Hematopoietic multipotent progenitor cell (in vitro differentiated cells): ENCODE data around the gene EEIG2. TPM values are rescaled to one million over a fixed set of nuclear protein-coding genes. Genes with fewer than 3 reads are reported as not detected.

Experiments used
- DNase-seq, 3 donors: peaks; one replicate each; pipeline ENCODE4 v3.0.0-alpha.2; 2011 to 2015; ENCODE audit warnings: low read depth in 2 of 3, low spot score in 2 of 3
- total RNA-seq: library from RNA; depleted of rRNA; stranded (reverse); fragments of >200 nt; gene quantifications from one replicate; pipeline ENCODE4 v1.2.3, GENCODE V29; 2012

EEIG2 gene
- total RNA-seq, 1 donor, result 15.3 TPM

- no peak for DNase-seq
These were observed 14.1 kb downstream of the EEIG2 start for GRCh38 chr1:108574008-108574407.

DNA sequence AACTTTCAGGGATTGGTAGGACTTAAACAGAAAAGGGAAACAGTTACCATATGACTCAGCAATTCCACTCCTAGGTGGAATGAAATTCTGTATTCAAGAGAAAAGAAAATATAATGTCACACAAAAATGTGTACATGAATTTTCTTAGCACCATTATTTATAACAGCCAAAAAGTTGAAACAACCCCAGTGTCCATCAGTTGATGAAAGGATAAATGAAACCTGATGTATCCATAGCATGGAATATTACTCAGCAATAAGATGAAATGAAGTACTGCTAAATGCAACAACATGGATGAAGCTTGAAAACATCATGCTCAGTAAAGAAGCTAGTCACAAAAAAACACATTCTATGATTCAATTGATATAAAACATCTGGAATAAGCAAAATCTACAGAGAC lies 15.5 kb downstream of the EEIG2 start:
- no peak for DNase-seq

DNA sequence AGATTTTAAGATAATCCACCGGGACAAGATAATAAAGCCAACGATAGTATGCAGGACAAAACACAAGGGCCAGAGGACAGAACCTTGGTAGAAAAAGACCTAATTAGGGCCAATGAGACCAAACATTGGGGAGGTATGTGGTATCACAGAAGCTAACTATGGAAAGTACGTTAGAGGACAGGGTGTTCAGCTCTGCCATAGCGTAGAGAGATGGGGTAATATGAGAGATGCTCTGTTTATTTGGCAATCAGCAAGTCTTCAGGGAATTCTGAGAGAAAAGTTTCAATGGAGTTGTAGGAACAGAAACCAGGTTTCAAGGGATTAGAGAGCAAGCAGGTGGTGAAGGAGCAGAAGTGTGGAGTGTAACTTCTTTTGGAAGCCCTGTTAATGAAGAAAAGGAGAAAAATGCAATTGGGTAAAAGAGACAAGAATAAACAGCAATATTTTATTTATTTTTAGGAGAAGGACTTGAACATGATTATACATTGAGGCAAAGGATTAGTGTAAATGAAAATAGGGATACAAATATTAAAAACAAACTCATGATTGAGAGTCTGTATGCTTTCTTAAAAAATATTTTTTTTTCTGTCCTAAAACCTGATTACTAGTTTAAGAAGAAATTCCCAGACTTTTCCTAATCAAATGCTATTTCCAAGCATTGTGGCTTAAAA lies 24.0 kb downstream of the EEIG2 start:
- no peak for DNase-seq

- no peak for DNase-seq
These were observed 24.5 kb downstream of the EEIG2 start for GRCh38 chr1:108584428-108584856.

DNA sequence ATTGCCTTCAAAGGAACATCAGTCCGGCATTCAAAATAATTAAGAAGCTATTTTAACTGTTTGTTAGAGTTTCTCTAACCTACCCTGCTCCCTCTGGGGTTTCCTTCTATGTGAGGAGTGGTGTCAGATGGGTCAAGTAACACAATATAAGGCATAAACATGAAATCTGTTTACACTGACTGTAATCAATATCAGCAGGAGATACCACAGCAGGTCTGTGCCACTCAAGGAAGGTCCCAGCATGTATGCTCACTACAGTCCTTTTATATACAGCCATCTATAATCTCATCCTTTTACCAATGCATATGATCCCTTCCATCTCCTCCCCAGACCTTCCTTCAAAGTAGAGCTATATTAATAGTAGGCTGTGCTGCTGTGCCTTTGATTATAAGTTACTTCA lies 25.4 kb downstream of the EEIG2 start:
- no peak for DNase-seq

DNA sequence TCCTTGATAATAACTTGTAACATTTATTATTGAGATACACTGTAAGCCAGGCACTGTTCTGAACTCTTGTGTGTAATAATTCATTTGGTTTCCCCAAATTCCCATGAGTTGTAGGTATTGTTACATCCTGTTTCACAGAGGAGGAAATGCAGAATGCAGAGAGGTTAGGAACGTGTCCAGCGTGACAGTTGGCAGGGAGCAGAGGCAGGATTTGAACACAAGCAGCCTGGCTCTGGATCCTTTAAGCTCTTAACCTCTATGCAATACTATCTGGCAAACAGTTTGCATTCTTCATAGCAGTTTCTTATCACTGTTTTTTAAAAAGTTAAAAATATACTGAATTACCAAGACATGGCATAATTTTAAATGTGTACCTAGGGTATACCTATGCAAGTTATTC lies 30.5 kb downstream of the EEIG2 start:
- no peak for DNase-seq

- DNase-seq, result peak; percentile 24 to 95 (median 87)
These were observed 31.1 kb downstream of the EEIG2 start for GRCh38 chr1:108590957-108591356.

GRCh38 chr1:108591466-108591865 lies 31.6 kb downstream of the EEIG2 start:
- no peak for DNase-seq

- DNase-seq, result peak in 1 of 3 donors; percentile 52
These were observed 32.3 kb downstream of the EEIG2 start for GRCh38 chr1:108592030-108592759.

DNA sequence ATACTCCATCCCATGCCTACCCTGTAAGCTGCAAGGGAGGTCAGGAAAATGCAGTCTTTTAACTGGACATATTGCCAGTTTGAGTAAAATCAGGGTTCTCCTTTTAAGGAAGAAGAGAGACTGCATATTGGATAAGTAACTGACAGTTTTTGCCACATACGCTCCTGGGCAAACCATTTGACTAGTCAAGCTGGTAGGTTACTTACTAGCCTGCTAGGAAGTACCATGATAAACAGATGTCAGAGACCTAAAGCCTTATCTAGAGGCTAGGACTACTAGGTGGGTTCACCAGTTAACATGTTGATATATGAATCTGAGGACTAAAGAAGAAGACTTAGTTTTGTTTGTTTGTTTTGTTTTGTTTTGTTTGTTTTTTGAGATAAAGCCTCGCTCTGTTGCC lies 33.5 kb downstream of the EEIG2 start:
- no peak for DNase-seq

DNA sequence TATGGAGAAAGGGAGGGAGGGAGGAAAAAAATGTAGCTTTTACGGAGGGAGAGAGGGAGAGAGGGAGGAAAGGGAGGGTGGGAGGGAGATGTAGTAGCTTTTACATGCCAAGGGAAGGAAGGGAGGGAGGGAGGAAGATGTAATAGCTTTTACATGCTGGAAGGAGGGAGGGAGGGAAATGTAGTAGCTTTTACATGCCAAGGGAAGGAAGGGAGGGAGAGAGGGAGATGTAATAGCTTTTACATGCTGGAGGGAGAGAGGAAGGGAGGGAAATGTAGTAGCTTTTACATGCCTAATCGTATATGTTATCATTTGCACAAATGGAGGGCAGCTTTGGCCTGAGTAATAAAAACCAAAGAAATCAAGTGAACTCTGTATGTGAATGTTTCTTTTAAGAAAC lies 35.6 kb downstream of the EEIG2 start:
- no peak for DNase-seq

DNA sequence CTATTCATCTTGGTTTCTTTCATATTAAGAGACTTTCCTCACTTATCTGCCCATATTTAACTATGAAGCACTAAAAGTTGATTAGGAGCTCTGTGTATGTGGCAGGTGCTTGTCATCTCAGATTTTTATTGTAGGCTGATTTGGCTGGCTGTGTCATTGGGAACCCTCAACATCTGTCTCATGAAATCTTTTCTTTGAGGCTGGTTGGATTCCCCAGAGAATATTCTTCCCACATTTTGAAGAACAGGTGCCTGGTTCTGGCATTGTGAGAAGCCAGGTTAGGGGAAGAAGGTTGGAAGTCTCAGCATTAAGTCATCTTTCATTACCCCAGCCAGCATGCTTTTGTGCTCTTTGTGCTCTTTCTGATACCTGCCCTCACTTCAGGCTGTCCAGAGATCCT lies 37.1 kb downstream of the EEIG2 start:
- no peak for DNase-seq

DNA sequence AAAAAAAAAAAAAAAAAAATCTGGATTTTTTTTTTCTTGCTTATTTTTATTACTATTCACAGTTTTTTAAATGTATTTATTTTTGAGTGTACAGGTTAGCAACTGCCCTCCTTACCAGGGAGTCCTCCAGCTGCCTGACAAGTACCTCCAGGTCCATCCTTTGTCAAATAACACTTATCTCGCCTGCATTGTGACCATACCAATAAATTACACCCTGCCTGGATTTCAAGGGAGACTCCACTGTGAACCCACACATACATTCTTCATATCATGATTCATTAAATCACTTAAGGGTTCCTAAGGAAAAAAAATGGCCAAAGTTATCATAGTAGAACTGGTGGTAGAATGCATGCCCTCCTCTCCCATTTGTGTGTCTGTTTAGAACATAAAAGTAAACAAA lies 38.4 kb downstream of the EEIG2 start:
- no peak for DNase-seq

GRCh38 chr1:108600504-108600903 lies 40.6 kb downstream of the EEIG2 start:
- DNase-seq, result no peak

DNA sequence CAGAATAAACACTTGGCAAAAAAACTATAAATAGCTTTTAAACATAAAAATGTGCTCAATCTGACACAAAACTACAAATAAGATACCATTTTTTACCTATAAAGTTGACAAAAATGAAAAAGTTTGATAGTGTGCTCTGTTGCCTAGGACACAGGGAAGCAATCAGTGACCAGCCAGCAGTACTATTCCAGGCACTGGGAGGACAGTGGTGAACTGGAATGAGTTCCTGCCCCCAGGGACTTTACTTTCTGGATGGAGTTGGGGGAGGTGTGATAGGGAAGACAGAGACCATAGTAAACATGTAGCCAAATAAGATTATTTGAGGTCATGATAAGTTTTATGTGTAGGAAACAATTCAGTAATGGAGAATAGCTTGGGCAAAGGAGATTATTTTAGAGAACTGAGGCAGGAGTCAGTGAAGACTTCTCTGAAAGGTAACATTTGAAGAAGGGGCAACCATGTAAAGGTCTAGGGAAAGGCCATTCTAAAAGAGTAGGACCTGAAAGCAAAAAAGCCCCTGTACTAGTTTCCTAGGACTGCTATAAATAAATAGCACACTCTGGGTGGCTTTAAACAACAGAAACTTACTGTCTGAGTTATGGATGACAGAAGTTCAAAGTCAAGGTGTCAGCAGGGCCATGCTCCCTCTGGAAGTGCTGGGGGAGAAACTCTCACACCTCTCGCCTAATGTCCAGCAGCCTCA lies 42.0 kb downstream of the EEIG2 start:
- DNase-seq, result no peak

GRCh38 chr1:108605633-108606032 lies 45.7 kb downstream of the EEIG2 start:
- no peak for DNase-seq

DNA sequence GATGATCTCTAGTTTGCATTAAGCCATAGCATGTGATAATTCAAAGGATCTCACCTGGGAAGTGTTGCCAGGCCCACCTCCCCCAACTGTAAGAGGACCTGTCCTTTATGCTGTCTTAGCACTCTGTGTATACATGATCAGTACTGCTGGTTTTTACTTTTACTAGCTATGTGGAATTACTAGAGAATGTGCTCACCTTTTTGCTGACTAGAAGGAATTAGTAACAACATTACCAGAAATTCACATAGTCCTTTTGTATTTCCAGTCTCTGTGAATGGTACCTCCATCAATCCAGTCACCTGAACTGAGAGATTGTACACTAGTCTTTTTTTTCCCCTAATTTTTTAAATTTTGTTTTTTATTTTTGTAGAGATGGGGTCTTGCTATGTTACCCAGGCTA lies 46.6 kb downstream of the EEIG2 start:
- DNase-seq, result no peak

- DNase-seq, result no peak
These were observed 49.7 kb downstream of the EEIG2 start for GRCh38 chr1:108609483-108610049.
